ENCODE data around the gene DLX2. TPM values are rescaled to one million over a fixed set of nuclear protein-coding genes. Genes with fewer than 3 reads are reported as not detected.

Gene DLX2
- total RNA-seq, 4 donors from 2014 or later, result not detected

DNA sequence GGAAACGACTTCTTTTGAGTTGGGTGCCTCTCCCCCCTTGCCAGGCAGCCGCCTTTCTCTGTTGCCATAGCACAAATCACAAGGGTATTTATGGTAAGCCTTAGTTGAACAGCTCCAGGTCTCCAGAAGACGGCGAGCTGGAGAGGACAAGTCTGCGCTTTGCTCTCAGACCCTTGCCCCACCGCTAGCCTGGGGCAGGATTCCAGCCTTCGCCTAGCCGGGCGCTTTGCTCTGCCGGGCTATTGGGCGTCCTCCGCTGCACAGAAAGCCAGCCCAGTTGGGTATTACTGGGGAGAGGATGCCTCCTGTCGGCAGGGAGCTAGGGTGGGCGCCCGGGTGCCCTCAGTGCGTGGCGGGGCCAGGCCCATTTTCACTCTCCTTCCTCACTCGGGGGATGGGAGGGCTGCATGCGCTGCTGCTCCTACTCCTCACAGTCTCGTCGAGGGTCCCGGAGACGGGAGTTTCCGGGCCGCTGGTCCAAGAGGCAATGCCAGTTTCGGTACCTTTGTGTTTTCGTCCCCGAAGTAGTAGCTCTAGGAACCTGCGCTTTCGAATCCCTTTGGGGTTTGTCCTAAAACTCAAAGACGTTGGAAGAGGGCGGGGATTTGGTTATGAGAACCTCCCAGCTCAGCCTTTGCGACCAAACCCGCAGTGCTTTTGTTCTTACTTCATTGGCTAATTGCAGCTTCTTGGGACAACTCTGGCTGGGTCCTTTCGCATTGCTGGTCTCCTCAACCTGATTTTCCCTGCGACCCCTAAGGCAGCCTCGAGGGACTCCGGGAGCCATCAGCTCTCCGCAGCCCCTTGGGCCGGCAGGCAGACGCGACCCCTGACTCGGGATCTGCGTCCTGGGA lies 3.6 kb upstream of the DLX2 start:
- TF ChIP-seq, protein P1, sequence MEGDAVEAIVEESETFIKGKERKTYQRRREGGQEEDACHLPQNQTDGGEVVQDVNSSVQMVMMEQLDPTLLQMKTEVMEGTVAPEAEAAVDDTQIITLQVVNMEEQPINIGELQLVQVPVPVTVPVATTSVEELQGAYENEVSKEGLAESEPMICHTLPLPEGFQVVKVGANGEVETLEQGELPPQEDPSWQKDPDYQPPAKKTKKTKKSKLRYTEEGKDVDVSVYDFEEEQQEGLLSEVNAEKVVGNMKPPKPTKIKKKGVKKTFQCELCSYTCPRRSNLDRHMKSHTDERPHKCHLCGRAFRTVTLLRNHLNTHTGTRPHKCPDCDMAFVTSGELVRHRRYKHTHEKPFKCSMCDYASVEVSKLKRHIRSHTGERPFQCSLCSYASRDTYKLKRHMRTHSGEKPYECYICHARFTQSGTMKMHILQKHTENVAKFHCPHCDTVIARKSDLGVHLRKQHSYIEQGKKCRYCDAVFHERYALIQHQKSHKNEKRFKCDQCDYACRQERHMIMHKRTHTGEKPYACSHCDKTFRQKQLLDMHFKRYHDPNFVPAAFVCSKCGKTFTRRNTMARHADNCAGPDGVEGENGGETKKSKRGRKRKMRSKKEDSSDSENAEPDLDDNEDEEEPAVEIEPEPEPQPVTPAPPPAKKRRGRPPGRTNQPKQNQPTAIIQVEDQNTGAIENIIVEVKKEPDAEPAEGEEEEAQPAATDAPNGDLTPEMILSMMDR (IDR thresholded peaks at IDR 0.05 in 4 of 5, conservative IDR thresholded peaks at IDR 0.05 in 1 of 5), result peak in 2 of 5 experiments; percentile 24 to 35
- no peak for TF ChIP-seq POLR2A (IDR thresholded peaks at IDR 0.05)
- in situ Hi-C loops (cut with MboI; ENCODE audit: low sequenced_read_pairs in 4 of 4) (loop anchor here (10.0 to 25.0 kb wide), 5 partner anchors 294 to 519 kb away; no protein-coding TSS in a partner anchor), intact Hi-C loops (cut with DNase I; ENCODE audit: low total_unique reads) (loop anchor here (5.0 to 10.0 kb wide), 2 partner anchors 152 to 509 kb away; no protein-coding TSS in a partner anchor)
- DNase-seq (no peak), ATAC-seq (no peak)
- H3K36me3 ChIP-seq, result no peaks in the 10 kb centered on the region
- no peaks in the 10 kb centered on the region for H3K9me3 ChIP-seq
- H3K27me3 ChIP-seq, result peaks cover 77 to 79% (median 78%) of the 10 kb centered on the region in 3 donors
- peaks cover 10 to 29% of the 10 kb centered on the region in 2 donors for H3K4me1 ChIP-seq
- no peak overlapping the region for H3K27ac ChIP-seq
- H3K4me3 ChIP-seq, result peak overlapping the region in 3 of 4 donors; percentile 2 to 35 (median 8)

DNA sequence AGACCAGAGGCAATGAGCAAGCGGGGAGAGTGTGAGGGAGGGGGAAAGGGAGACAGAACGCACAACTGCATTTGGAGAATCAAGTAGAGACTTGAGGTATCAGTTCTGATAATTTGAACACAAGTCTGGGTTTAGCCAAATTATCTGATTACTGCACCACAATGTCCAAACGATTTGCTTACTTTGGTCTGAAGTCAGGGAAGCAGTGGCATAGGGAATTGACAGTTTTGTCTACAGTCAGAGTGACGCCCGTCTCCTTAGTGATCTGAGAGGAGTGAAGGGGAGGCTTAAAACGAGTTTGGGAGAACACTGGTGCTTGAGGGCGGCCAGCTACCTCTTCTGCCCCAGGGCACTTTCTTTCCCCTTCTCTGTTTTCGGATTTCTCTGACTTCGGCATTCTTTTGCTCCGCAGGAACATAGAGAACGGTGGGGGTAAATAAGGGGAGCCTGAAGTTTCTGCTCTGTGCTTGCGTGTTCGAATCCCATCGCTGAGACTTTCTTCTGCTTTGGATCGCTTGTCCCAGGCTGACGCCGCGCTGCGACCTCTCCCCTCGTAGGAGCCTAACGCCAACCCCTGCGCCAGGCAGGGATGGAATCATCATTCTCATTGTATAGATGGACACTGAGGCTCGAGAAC lies 2.9 kb upstream of the DLX2 start:
- Histone ChIP-seq H3K27ac (no peak overlapping the region), H3K9me3 (no peaks in the 10 kb centered on the region), H3K4me1 (peaks cover 16 to 35% of the 10 kb centered on the region in 2 donors), H3K4me3 (peak overlapping the region in 1 of 4 donors; percentile 35), H3K36me3 (no peaks in the 10 kb centered on the region), H3K27me3 (peaks cover 84 to 86% (median 86%) of the 10 kb centered on the region in 3 donors)
- no peak for TF ChIP-seq POLR2A (IDR thresholded peaks at IDR 0.05)
- TF ChIP-seq, protein P1 (IDR thresholded peaks at IDR 0.05 in 4 of 5, conservative IDR thresholded peaks at IDR 0.05 in 1 of 5), result no peak
- intact Hi-C loops (cut with DNase I; ENCODE audit: low total_unique reads), result loop anchor here (5.0 to 10.0 kb wide), 2 partner anchors 151 to 508 kb away; no protein-coding TSS in a partner anchor
- DNase-seq, result no peak
- ATAC-seq, result no peak
- in situ Hi-C loops (cut with MboI; ENCODE audit: low sequenced_read_pairs in 4 of 4), result loop anchor here (10.0 to 25.0 kb wide), 5 partner anchors 293 to 518 kb away; no protein-coding TSS in a partner anchor

GRCh38 chr2:172103471-172104272 lies 972 bp upstream of the DLX2 start:
- H3K36me3 ChIP-seq, result no peaks in the 10 kb centered on the region
- peaks cover 17 to 45% of the 10 kb centered on the region in 2 donors for H3K4me1 ChIP-seq
- peak overlapping the region in 3 of 4 donors; percentile 45 to 68 (median 53) for H3K4me3 ChIP-seq
- DNase-seq (peak; percentile 43 to 65), ATAC-seq (peak; percentile 30 to 72)
- intact Hi-C loops (cut with DNase I; ENCODE audit: low total_unique reads) (loop anchor here (1.0 to 10.0 kb wide), 5 partner anchors 19 to 416 kb away; partner anchors contain the start of genes DLX1 and DYNC1I2), in situ Hi-C loops (cut with MboI; ENCODE audit: low sequenced_read_pairs in 4 of 4) (loop anchor here (10.0 to 25.0 kb wide), 5 partner anchors 291 to 516 kb away; no protein-coding TSS in a partner anchor)
- H3K27ac ChIP-seq, result no peak overlapping the region
- no peak for TF ChIP-seq POLR2A (IDR thresholded peaks at IDR 0.05)
- TF ChIP-seq, protein P1 (IDR thresholded peaks at IDR 0.05 in 4 of 5, conservative IDR thresholded peaks at IDR 0.05 in 1 of 5), result peak; percentile 76 to 85 (median 83)
- peaks cover 98 to 100% (median 100%) of the 10 kb centered on the region in 3 donors for H3K27me3 ChIP-seq
- no peaks in the 10 kb centered on the region for H3K9me3 ChIP-seq

DNA sequence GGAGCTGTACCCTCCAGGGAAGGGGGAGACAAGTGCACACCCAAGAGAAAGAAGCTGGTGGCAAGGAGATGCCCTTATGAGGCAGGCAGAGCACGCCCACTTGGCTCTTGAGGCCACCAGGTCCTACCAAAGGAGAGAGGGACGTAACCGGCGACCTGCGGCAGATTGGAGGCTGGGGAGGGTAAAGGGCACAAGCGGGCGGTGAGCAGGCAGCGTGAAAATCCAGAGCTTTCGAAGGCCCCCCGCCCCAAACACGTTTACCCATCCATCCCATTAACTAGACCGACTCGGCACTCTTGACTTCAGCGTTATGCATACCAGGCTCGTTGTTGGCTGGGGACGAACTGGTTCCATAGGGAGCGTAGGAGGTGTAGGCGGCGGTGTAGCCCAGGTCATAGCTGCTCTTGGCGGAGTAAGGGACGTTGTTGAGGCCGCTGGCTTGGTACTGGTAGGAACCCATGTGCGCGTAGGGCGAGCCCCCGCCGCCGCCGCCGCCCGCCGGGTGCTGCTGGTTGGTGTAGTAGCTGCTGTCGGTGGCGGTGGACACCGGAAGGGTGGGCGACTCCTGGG lies 794 bp downstream of the DLX2 start:
- Histone ChIP-seq H3K9me3 (no peaks in the 10 kb centered on the region), H3K27ac (no peak overlapping the region), H3K36me3 (no peaks in the 10 kb centered on the region), H3K4me1 (peaks cover 22 to 48% of the 10 kb centered on the region in 2 donors), H3K4me3 (peak overlapping the region; percentile 45 to 68 (median 52)), H3K27me3 (peaks cover 99 to 100% (median 100%) of the 10 kb centered on the region in 3 donors)
- DNase-seq (no peak), ATAC-seq (no peak)
- in situ Hi-C loops (cut with MboI; ENCODE audit: low sequenced_read_pairs in 4 of 4) (loop anchor here (10.0 to 25.0 kb wide), 5 partner anchors 290 to 515 kb away; no protein-coding TSS in a partner anchor), intact Hi-C loops (cut with DNase I; ENCODE audit: low total_unique reads) (loop anchor here (2.0 to 10.0 kb wide), 4 partner anchors 17 to 415 kb away; partner anchors contain the start of genes DLX1 and DYNC1I2)
- TF ChIP-seq POLR2A (IDR thresholded peaks at IDR 0.05), result no peak
- TF ChIP-seq, protein P1 (IDR thresholded peaks at IDR 0.05 in 4 of 5, conservative IDR thresholded peaks at IDR 0.05 in 1 of 5), result no peak

Data from gastrocnemius medialis (tissue), 4 donors.